Measurements from ENCODE around the gene NEDD9.

The NEDD9 gene

DNA sequence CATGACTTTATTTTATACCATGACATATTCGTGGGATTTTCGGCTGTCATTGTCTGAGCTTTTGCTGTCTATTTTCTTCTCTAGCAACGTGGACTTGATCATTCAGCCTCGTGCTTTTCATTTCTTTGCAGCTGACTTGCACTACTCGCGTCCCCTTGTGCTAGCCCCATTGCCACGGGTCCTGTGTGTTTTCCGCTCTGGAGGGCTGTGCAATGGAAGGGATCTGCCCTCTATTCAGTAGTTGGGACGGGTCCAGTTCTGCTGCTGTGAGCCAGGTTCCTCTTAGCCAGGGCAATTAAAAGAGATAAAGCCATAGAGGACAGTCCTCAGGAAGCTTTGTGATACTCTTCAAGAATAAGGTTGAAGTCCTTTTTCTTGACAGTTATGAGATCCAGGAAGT is 17.6 kb downstream of the NEDD9 start:
- H3K9me3 ChIP-seq (replicated peaks; ENCODE audit: insufficient read depth, low read length): no peaks in the 10 kb centered on the region
- no peaks in the 10 kb centered on the region for H3K27me3 ChIP-seq (replicated peaks; ENCODE audit: insufficient read depth, low read length)
- H3F3A ChIP-seq (ENCODE audit: insufficient read depth, low read length): no peaks in the 10 kb centered on the region
- H3K9me2 ChIP-seq (replicated peaks; ENCODE audit: insufficient read depth, low read length): no peaks in the 10 kb centered on the region
- no peak overlapping the region for H3K9ac ChIP-seq (ENCODE audit: low read length)
- H3K79me2 ChIP-seq (ENCODE audit: low read length): no peaks in the 10 kb centered on the region
- no peak overlapping the region for H3K27ac ChIP-seq (ENCODE audit: low read length)
- H4K20me1 ChIP-seq (ENCODE audit: insufficient read depth, low read length): no peaks in the 10 kb centered on the region
- no peak for DNase-seq
- H2AFZ ChIP-seq (ENCODE audit: low read length): no peak overlapping the region
- no peak for TF ChIP-seq EZH2phosphoT487 (IDR thresholded peaks at IDR 0.05; ENCODE audit: low read length)
- TF ChIP-seq EZH2 (optimal IDR thresholded peaks at IDR 0.05; ENCODE audit: low read depth, low read length): no peak
- TF ChIP-seq, protein P1, sequence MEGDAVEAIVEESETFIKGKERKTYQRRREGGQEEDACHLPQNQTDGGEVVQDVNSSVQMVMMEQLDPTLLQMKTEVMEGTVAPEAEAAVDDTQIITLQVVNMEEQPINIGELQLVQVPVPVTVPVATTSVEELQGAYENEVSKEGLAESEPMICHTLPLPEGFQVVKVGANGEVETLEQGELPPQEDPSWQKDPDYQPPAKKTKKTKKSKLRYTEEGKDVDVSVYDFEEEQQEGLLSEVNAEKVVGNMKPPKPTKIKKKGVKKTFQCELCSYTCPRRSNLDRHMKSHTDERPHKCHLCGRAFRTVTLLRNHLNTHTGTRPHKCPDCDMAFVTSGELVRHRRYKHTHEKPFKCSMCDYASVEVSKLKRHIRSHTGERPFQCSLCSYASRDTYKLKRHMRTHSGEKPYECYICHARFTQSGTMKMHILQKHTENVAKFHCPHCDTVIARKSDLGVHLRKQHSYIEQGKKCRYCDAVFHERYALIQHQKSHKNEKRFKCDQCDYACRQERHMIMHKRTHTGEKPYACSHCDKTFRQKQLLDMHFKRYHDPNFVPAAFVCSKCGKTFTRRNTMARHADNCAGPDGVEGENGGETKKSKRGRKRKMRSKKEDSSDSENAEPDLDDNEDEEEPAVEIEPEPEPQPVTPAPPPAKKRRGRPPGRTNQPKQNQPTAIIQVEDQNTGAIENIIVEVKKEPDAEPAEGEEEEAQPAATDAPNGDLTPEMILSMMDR (IDR thresholded peaks at IDR 0.05; ENCODE audit: low read length): no peak
- H3K4me3 ChIP-seq (ENCODE audit: low read length): no peak overlapping the region
- H3K36me3 ChIP-seq (replicated peaks; ENCODE audit: insufficient read depth, low read length): no peaks in the 10 kb centered on the region
- no peaks in the 10 kb centered on the region for H3K4me1 ChIP-seq (ENCODE audit: low read length)
- no peak overlapping the region for H3K4me2 ChIP-seq (ENCODE audit: low read depth, low read length)

DNA sequence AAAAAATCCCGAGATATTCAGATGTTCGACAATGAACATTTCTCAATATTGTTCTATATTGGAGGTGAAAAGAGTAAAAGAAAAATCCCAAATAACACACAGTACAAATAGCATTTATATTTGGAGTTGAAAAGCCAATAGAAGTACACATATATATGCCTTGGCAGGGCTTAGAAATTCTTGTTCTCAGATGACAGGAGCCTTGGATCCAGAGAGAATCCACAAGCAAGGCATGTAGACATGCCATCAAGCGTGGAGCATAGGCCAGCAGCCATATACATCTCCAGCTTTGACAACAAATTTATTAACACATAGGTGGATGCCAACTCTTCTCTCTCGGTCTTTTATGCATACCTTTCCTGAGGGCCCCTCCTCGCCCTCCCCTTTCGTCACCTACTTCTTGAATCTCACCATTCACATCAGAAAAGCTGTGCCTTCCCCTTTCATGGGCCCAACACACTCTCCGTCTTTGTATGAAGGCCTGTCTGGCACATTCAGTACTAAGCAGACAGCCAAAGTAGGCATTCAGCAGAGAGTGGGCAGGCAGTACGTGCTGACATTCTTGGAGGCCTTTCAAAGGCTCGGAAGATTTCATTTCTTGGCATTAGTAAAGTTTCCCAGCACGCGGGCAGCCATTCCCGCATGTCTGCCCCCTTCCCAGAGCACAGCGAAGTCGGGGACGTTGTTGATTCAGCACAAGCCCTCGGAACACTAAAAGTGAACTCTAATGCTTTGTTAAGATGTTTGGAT is 18.2 kb downstream of the NEDD9 start:
- Histone ChIP-seq H3K36me3 (replicated peaks; ENCODE audit: insufficient read depth, low read length) (no peaks in the 10 kb centered on the region), H3K4me2 (ENCODE audit: low read depth, low read length) (no peak overlapping the region), H4K20me1 (ENCODE audit: insufficient read depth, low read length) (no peaks in the 10 kb centered on the region), H3K4me3 (ENCODE audit: low read length) (no peak overlapping the region), H3K79me2 (ENCODE audit: low read length) (no peaks in the 10 kb centered on the region), H3K27me3 (replicated peaks; ENCODE audit: insufficient read depth, low read length) (no peaks in the 10 kb centered on the region), H3K27ac (ENCODE audit: low read length) (no peak overlapping the region), H3K4me1 (ENCODE audit: low read length) (no peaks in the 10 kb centered on the region), H3K9ac (ENCODE audit: low read length) (no peak overlapping the region), H3F3A (ENCODE audit: insufficient read depth, low read length) (no peaks in the 10 kb centered on the region), H3K9me3 (replicated peaks; ENCODE audit: insufficient read depth, low read length) (no peaks in the 10 kb centered on the region), H2AFZ (ENCODE audit: low read length) (no peak overlapping the region), H3K9me2 (replicated peaks; ENCODE audit: insufficient read depth, low read length) (no peaks in the 10 kb centered on the region)
- TF ChIP-seq, protein P1 (IDR thresholded peaks at IDR 0.05; ENCODE audit: low read length): no peak
- no peak for TF ChIP-seq EZH2phosphoT487 (IDR thresholded peaks at IDR 0.05; ENCODE audit: low read length)
- TF ChIP-seq EZH2 (optimal IDR thresholded peaks at IDR 0.05; ENCODE audit: low read depth, low read length): no peak
- no peak for DNase-seq

DNA sequence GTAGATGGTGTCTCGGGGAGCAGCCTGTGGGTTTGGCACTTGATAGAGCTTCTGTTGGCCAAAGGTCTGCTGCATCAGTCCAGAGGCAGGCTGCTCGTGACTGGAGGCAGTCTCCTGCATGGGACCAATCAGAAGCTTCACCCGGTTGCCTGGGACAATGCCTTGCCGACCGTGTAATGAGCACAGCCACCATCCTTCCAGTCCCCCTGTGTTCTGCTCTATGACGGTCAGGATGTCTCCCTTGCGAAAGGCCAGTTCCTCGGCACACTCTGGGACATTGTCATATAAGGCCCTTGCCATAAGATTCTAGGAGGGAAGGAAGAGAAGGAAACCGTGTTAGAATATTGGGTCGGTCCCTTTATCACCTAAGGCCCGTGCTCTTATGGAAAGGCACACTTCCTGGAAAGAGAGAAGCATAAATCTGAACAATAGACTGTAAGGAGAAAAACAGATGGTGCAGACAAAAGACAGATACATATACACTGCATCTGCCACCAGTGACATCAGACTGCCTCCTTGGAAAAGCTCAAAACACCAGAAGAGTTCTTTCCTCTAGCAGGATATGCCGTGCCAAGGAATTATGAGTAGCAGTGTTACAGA is 18.9 kb downstream of the NEDD9 start:
- Histone ChIP-seq H3K27ac (ENCODE audit: low read length) (no peak overlapping the region), H3F3A (ENCODE audit: insufficient read depth, low read length) (no peaks in the 10 kb centered on the region), H4K20me1 (ENCODE audit: insufficient read depth, low read length) (no peaks in the 10 kb centered on the region), H3K79me2 (ENCODE audit: low read length) (no peaks in the 10 kb centered on the region), H3K4me3 (ENCODE audit: low read length) (no peak overlapping the region), H3K27me3 (replicated peaks; ENCODE audit: insufficient read depth, low read length) (no peaks in the 10 kb centered on the region), H3K36me3 (replicated peaks; ENCODE audit: insufficient read depth, low read length) (no peaks in the 10 kb centered on the region), H2AFZ (ENCODE audit: low read length) (no peak overlapping the region), H3K9me2 (replicated peaks; ENCODE audit: insufficient read depth, low read length) (no peaks in the 10 kb centered on the region), H3K4me2 (ENCODE audit: low read depth, low read length) (no peak overlapping the region), H3K9me3 (replicated peaks; ENCODE audit: insufficient read depth, low read length) (no peaks in the 10 kb centered on the region), H3K9ac (ENCODE audit: low read length) (no peak overlapping the region), H3K4me1 (ENCODE audit: low read length) (no peaks in the 10 kb centered on the region)
- no peak for DNase-seq
- no peak for TF ChIP-seq EZH2phosphoT487 (IDR thresholded peaks at IDR 0.05; ENCODE audit: low read length)

DNA sequence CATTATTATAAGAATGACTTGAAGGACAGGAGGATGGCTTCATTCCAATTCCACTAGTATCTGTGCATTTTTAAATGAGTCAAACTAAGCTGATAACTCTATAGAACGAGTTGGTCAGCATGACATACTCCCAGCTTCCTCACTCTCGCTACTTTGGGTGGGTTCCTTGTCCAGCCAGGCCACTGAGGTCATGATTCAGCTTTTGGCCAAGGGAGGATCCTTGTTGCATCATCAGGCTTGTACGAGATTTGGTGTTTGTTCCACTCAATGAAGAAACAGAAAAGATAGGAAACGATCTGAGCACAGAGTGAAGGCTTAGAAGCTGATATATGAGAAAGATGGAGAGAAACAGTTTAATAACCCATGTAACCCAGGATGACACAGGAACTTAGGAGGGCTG is 19.8 kb downstream of the NEDD9 start:
- Histone ChIP-seq H3K4me1 (ENCODE audit: low read length) (no peaks in the 10 kb centered on the region), H3K27me3 (replicated peaks; ENCODE audit: insufficient read depth, low read length) (no peaks in the 10 kb centered on the region), H3K79me2 (ENCODE audit: low read length) (no peaks in the 10 kb centered on the region), H3K36me3 (replicated peaks; ENCODE audit: insufficient read depth, low read length) (no peaks in the 10 kb centered on the region), H3F3A (ENCODE audit: insufficient read depth, low read length) (no peaks in the 10 kb centered on the region), H2AFZ (ENCODE audit: low read length) (no peak overlapping the region), H3K9me3 (replicated peaks; ENCODE audit: insufficient read depth, low read length) (no peaks in the 10 kb centered on the region), H3K9me2 (replicated peaks; ENCODE audit: insufficient read depth, low read length) (no peaks in the 10 kb centered on the region), H3K9ac (ENCODE audit: low read length) (no peak overlapping the region), H3K4me2 (ENCODE audit: low read depth, low read length) (no peak overlapping the region), H4K20me1 (ENCODE audit: insufficient read depth, low read length) (no peaks in the 10 kb centered on the region), H3K27ac (ENCODE audit: low read length) (no peak overlapping the region), H3K4me3 (ENCODE audit: low read length) (no peak overlapping the region)
- TF ChIP-seq EZH2 (optimal IDR thresholded peaks at IDR 0.05; ENCODE audit: low read depth, low read length): no peak
- TF ChIP-seq EZH2phosphoT487 (IDR thresholded peaks at IDR 0.05; ENCODE audit: low read length): no peak
- TF ChIP-seq, protein P1 (IDR thresholded peaks at IDR 0.05; ENCODE audit: low read length): no peak
- no peak for DNase-seq

All from MM.1S (cell line).